BLaER1 (cell line): ENCODE data around the gene TBC1D10B.
"Not testable (repeated sequence)": the region's sequence is repeated elsewhere in the genome, so short reads cannot be mapped to it uniquely, and the experiment has no call there.

Experiments used
- H3K27ac ChIP-seq: shearing (Covaris generic); formaldehyde crosslinking; 2 replicates; pipeline ENCODE4 v1.8.1; 2022
- H3K27me3 ChIP-seq: shearing (Covaris generic); formaldehyde crosslinking; 2 replicates; pipeline ENCODE4 v1.8.1; 2022
- H3K36me3 ChIP-seq: shearing (Covaris generic); formaldehyde crosslinking; 2 replicates; pipeline ENCODE4 v1.8.1; 2022
- H3K4me1 ChIP-seq: shearing (Covaris generic); formaldehyde crosslinking; 2 replicates; pipeline ENCODE4 v1.8.1; 2022
- H3K4me2 ChIP-seq: shearing (Covaris generic); formaldehyde crosslinking; 2 replicates; pipeline ENCODE4 v1.8.1; 2022
- H3K4me3 ChIP-seq: shearing (Covaris generic); formaldehyde crosslinking; 2 replicates; pipeline ENCODE4 v1.8.1; 2022
- H3K9ac ChIP-seq: shearing (Covaris generic); formaldehyde crosslinking; 2 replicates; pipeline ENCODE4 v1.8.1; 2022
- H3K9me3 ChIP-seq: shearing (Covaris generic); formaldehyde crosslinking; 2 replicates; pipeline ENCODE4 v1.8.1; 2022
- H4K20me1 ChIP-seq: shearing (Covaris generic); formaldehyde crosslinking; 2 replicates; pipeline ENCODE4 v1.8.1; 2022
- Cebpa-rat ChIP-seq: shearing (Covaris generic); IDR thresholded peaks from 2 replicates; pipeline ENCODE4 v1.8.1; 2022

The TBC1D10B gene

DNA sequence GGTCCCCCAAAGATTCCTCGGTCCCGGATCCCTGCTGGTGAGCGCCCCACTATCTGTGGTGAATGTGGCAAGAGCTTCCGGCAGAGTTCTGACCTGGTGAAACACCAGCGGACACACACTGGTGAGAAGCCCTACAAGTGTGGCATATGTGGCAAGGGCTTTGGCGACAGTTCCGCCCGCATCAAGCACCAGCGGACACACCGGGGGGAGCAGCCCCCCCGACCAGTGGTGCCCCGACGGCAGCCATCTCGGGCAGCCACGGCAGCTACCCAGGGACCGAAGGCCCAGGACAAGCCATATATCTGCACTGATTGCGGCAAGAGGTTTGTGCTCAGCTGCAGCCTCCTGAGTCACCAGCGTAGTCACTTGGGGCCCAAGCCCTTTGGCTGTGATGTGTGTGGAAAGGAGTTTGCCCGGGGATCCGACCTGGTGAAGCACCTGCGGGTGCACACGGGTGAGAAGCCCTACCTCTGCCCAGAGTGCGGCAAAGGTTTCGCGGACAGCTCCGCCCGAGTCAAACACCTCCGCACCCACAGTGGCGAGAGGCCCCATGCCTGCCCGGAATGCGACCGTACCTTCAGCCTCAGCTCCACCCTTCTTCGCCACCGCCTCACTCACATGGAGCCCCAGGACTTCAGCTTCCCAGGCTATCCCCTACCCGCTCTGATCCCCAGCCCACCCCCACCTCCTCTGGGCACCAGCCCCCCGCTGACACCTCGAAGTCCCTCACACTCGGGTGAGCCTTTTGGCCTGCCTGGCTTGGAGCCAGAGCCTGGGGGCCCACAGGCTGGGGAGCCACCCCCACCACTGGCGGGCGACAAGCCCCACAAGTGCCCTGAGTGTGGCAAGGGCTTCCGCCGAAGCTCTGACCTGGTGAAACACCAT is 27.7 kb upstream of the TBC1D10B start:
- H3K9ac ChIP-seq: peak overlapping the region; percentile 87
- peaks cover 72% of the 10 kb centered on the region for H3K4me1 ChIP-seq

DNA sequence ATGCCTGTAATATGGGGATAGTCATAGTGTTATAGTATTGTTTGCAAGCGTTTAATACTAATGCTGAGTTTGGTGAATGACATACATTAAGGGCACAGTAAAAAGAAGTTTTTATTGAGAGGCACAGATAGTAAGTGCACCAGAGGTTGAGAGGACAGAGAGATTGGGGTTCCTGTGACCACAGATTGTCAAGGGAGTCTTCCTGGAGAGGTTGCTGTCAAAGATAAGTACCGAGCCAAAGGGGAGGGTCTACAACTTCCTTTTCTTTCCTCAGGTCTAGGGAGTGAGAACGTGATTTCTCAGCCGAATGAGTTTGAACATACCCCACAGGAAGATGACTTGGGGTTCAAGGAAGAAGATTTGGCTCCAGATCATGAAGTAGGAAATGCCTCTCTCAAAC is 26.8 kb upstream of the TBC1D10B start:
- Histone ChIP-seq H3K4me2 (peak overlapping the region; percentile 94), H3K9ac (peak overlapping the region; percentile 87), H3K27me3 (no peaks in the 10 kb centered on the region), H3K9me3 (no peaks in the 10 kb centered on the region), H3K4me3 (peak overlapping the region; percentile 99; the same call in 1 of the 2 replicates), H3K4me1 (peaks cover 71% of the 10 kb centered on the region), H3K27ac (peak overlapping the region; percentile 59), H4K20me1 (peaks cover 25% of the 10 kb centered on the region), H3K36me3 (peaks cover 25% of the 10 kb centered on the region)
- no peak for TF ChIP-seq Cebpa-rat

More for the DNA sequence above, 27.7 kb upstream of the TBC1D10B start:
- H3K27ac ChIP-seq: peak overlapping the region; percentile 84
- TF ChIP-seq Cebpa-rat: no peak
- no peak overlapping the region for H3K4me3 ChIP-seq
- H3K4me2 ChIP-seq: peak overlapping the region; percentile 94
- H3K36me3 ChIP-seq: peaks cover 25% of the 10 kb centered on the region
- H3K27me3 ChIP-seq: no peaks in the 10 kb centered on the region
- no peaks in the 10 kb centered on the region for H3K9me3 ChIP-seq
- peaks cover 25% of the 10 kb centered on the region for H4K20me1 ChIP-seq

DNA sequence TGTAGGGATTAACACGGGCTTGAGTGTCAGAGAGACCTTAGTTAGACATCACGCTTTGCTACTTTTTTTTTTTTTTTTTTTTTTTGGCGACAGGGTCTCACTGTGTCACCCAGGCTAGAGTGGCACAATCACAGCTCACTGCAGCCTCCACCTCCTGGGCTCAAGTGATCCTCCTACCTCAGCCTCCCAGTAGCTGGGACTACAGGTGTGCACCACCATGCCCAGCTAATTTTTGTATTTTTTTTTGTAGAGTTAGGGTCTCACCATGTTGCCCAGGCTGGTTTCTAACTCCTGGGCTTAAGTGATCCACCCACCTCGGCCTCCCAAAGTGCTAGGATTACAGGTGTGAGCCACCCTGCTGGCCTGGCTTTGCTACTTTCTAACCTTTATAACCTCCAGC is 26.3 kb upstream of the TBC1D10B start:
- H3K27me3 ChIP-seq, H3K9me3 ChIP-seq, H3K27ac ChIP-seq: not testable (repeated sequence)
- Histone ChIP-seq H3K9ac (peak overlapping the region; percentile 87), H3K4me3 (peak overlapping the region; percentile 99), H4K20me1 (peaks cover 25% of the 10 kb centered on the region), H3K4me1 (peaks cover 66% of the 10 kb centered on the region), H3K36me3 (peaks cover 25% of the 10 kb centered on the region), H3K4me2 (peak overlapping the region; percentile 94)

DNA sequence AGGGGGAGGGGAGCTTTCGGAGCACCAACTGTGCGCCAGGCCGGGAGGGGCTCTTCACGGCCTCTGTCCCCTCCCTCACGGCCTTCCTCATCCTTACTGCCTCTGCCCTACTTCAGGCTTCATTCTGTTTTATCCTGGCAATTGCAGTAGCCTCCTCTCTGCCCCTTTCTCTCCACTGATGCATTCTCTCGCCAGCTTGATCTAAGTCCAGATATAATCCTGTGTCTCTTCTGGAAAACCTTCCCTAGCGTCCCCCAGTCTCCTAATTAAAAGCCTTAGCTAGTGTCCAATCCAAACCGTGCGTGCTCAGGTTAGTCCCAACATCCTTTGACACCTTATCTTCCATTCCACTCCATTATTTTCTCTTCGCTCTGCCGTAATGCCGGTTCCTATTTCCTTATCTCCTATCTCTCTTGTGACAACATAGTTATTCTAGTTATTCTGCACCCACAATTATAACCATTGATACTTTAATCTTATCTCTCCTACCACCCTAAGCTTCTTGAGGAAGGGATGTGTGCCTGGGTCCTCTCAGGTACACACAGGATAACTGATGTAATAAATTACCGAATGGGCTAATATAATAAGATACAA is 25.8 kb upstream of the TBC1D10B start:
- peak overlapping the region; percentile 90 for H3K9ac ChIP-seq
- no peak for TF ChIP-seq Cebpa-rat
- H3K4me1 ChIP-seq: peaks cover 61% of the 10 kb centered on the region
- H3K27ac ChIP-seq: peak overlapping the region; percentile 87
- H3K4me3 ChIP-seq: peak overlapping the region; percentile 99
- no peaks in the 10 kb centered on the region for H3K9me3 ChIP-seq
- peaks cover 25% of the 10 kb centered on the region for H4K20me1 ChIP-seq
- peak overlapping the region; percentile 94 for H3K4me2 ChIP-seq
- peaks cover 25% of the 10 kb centered on the region for H3K36me3 ChIP-seq
- H3K27me3 ChIP-seq: no peaks in the 10 kb centered on the region

DNA sequence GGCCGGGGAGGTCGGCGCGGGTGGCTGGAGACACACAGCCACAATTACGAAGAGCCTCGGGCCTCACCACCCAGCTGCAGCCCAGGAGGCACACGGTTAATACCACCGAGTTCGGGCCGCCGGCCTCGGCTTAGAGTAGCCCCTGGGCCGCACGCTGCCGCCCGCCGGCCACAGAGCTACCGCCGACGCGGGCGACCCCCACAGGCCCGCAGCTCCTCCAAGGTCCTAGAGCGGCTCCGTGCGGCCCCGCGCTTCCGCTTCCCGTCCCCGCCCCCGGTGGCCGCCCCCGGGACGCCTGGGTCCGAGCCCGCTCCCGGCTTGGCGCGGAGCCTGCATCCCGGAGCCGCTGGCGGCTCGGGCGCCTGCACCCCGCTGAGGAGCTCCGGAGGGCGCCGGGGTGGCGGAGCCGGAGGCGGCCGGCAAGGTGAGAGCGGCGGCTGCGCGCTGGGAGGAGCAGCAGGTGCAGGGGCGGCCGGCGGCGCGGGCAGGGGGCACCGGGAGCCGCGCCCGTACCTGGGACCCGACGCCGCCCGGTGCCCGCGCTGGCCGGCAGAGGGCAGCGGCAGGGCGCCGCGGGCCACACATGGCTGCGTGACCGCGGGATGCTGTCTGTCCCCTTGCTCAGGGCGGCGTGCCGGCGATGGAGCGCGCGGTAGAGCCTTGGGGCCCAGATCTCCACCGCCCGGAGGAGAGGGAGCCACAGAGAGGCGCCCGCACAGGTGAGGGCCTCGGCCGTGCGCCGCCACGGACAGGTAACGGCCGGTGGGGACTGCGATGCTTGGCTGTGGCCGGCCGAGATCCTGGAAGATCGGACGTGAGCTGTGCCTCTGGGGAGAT is 25.1 kb upstream of the TBC1D10B start, which contains the start of gene ZNF48:
Gene ZNF48, plus strand, starts transcription at position 266 of the 837 bp plus-strand sequence. Its CDS starts 375 bp downstream, at position 641.
- peak within 1 kb of the TSS; percentile 94 for H3K4me2 ChIP-seq
- peaks cover 63% of the 10 kb centered on the region for H3K4me1 ChIP-seq
- H4K20me1 ChIP-seq: peaks cover 25% of the 10 kb centered on the region
- peaks cover 25% of the 10 kb centered on the region for H3K36me3 ChIP-seq
- no peak for TF ChIP-seq Cebpa-rat
- no peaks in the 10 kb centered on the region for H3K9me3 ChIP-seq
- peak within 1 kb of the TSS; percentile 99 for H3K4me3 ChIP-seq
- H3K27ac ChIP-seq: peak within 1 kb of the TSS; percentile 87
- peak within 1 kb of the TSS; percentile 90 for H3K9ac ChIP-seq
- no peaks in the 10 kb centered on the region for H3K27me3 ChIP-seq

DNA sequence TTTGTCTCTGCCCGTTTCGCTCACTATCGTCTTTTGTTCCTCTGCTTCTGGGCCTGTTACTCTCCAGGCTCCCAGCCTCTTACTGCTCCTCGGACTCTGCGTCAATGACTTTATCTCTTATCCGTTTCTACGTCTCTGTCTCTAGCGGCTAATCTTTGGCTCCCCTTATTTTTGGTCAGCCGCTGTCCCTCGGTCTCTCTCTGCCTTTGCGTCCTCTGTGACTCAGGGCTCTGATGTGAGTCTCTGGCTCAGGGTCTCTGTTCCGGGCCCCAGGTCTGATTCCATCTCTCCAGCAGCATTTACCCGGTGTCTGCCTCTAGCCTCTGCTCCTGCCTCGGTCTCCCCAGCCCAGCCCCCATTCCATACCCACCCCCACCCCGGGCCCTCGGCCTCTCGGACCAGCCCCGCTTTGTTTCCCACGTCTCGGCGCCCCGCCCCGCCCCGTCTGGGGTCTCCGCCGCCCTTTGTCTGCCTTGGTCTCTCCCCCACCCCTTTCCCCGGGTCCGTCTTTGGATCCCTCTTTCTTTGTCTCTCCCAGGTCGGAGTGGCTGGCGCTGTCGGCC is 24.4 kb upstream of the TBC1D10B start:
- peak overlapping the region; percentile 90 for H3K9ac ChIP-seq
- peaks cover 25% of the 10 kb centered on the region for H4K20me1 ChIP-seq
- H3K27ac ChIP-seq: peak overlapping the region; percentile 87
- peaks cover 61% of the 10 kb centered on the region for H3K4me1 ChIP-seq
- no peaks in the 10 kb centered on the region for H3K9me3 ChIP-seq
- TF ChIP-seq Cebpa-rat: no peak
- peak overlapping the region; percentile 94 for H3K4me2 ChIP-seq
- H3K36me3 ChIP-seq: peaks cover 25% of the 10 kb centered on the region
- H3K4me3 ChIP-seq: peak overlapping the region; percentile 99
- H3K27me3 ChIP-seq: no peaks in the 10 kb centered on the region

DNA sequence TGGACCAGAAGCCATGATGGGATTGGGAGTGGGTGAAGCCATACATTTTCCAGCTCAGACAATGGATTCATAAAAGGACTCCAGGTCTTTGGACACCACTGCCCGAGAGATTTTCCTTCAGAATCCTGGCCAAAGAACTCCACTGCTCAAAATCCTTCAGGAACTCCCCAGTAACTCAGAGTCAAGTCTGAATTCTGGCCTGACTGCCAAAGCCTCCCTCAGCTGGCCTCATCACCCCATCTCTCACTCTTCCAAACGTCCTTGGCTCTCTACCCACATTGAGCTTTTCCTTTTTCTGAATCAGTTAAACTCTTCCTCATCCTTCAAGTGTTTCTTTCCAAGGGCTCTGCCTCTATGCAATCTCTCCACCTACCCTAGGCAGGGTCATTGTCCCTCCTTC is 13.2 kb upstream of the TBC1D10B start:
- peaks cover 58% of the 10 kb centered on the region for H3K4me1 ChIP-seq
- H3K27ac ChIP-seq: peak overlapping the region; percentile 95
- no peaks in the 10 kb centered on the region for H3K36me3 ChIP-seq

DNA sequence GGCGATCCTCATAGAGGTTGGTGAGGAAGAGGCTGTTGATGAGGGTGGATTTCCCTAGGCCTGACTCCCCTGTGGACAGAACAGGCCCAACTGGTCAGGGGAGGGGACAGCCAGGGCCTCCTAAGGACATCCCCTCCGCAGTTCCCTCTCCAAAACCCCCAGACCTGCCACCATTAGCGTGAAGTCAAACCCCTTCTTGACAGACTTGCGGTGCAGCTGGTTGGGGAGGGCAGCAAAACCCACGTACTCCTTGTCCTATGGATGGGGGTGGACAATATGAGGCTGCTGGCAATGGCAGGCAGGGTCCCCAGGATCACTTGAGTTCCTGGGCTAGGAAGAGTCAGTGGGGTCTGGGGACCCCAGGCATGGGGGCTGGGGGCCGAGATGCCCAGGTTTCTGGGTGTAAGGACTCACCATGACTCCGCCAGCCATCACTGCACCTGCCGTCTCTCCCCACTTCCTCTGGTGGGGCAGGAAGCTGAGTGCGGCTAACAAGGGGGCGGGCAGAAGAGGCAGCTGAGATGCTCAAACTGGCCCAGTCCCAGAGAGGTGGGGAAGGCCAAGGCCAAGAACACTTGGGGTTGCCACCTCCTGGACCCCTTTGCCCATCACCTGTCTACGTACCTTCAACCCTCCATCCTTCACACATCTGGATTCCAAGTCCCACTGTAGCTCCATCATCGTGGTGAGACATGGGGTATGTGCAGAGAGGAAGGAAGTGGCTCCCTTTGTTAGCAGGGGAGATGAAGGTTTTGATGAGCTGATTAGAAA is 12.0 kb upstream of the TBC1D10B start, which contains the start of gene SEPTIN1:
Gene SEPTIN1, minus strand, starts transcription at position 451 of the 771 bp plus-strand sequence. Its CDS starts 19 bp downstream, at position 432.
- Histone ChIP-seq H3K9me3 (no peaks in the 10 kb centered on the region), H3K36me3 (no peaks in the 10 kb centered on the region), H3K27me3 (no peaks in the 10 kb centered on the region), H4K20me1 (no peaks in the 10 kb centered on the region), H3K27ac (peak within 1 kb of the TSS; percentile 95), H3K4me2 (peak within 1 kb of the TSS; percentile 100), H3K4me1 (peaks cover 55% of the 10 kb centered on the region), H3K4me3 (peak within 1 kb of the TSS; percentile 66), H3K9ac (peak within 1 kb of the TSS; percentile 72)
- TF ChIP-seq Cebpa-rat: no peak

More for the DNA sequence above, 13.2 kb upstream of the TBC1D10B start:
- Histone ChIP-seq H4K20me1 (no peaks in the 10 kb centered on the region), H3K9me3 (no peaks in the 10 kb centered on the region), H3K4me3 (no peak overlapping the region), H3K27me3 (no peaks in the 10 kb centered on the region), H3K4me2 (peak overlapping the region; percentile 100), H3K9ac (no peak overlapping the region)
- TF ChIP-seq Cebpa-rat: no peak
